NCI-H345 treated with DMSO at 0.1 percent for 48 hours (cell line): ENCODE measurements around the gene PIK3C2G.

ENCODE experiments used
- DNase-seq: peaks from one replicate; lab custom pipeline; 2025; ENCODE audit not compliant: unreplicated experiment; lab: John Stamatoyannopoulos, UW

PIK3C2G gene

GRCh38 chr12:18340186-18340585 lies 78.9 kb downstream of the PIK3C2G start:
- no peak for DNase-seq

DNA sequence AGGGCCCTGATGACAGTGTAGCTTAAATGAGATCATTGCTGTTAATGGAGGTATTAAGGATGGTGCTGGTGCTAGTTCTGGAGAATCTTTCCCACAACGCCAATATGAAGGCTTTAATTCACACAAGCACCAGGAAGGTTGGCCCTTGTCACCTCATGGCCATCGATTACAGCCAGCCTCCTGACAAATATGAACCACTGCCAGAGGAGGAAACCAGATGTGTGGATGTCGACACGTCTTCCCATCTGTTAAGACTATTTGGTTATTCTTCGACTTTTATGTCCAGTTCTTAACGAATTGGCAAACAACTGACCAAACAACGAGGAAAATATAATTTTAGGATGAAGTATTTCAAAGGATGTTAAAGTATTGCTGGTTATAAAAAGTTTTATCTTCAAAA lies 79.5 kb downstream of the PIK3C2G start:
- DNase-seq = no peak

DNA sequence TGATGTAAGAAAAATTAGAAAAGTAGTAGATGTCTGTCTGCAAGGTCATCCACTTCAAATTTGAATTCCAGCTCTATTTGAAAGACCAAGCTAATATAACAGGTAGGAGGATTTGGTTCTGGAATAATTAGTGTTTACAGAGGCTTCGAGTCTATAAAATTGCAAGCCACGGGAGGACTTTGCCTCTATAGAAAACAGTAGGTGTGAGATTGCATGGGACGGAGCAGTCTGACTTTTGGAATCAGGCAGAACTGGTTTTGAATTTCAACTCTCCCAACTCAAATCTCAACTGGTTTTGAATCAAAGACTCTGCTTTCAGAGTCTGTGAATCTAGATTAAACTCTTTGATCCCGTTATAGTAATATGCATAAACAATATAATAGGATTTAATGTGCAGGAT lies 82.4 kb downstream of the PIK3C2G start:
- no peak for DNase-seq

GRCh38 chr12:18345021-18345735 lies 83.9 kb downstream of the PIK3C2G start:
- DNase-seq = no peak

DNA sequence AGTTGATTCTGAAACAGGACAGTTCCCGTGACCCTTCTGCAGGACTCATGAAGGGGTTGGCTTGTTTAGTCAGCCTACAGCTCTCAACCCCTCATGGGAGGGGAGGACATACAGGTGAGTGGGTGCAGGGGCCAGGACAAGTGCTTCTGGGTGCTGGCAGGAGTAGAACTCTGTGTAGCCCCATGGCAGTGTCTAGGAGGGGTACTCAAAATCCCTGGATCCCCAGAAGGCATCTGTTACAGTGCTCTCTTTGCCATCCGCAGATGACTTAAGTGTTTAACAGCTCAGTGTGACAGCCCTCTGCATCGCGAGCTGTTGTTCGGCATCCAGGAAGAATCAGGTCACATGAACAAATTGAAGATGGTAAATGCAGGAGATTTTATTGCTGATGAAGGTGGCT lies 91.0 kb downstream of the PIK3C2G start:
- no peak for DNase-seq

DNA sequence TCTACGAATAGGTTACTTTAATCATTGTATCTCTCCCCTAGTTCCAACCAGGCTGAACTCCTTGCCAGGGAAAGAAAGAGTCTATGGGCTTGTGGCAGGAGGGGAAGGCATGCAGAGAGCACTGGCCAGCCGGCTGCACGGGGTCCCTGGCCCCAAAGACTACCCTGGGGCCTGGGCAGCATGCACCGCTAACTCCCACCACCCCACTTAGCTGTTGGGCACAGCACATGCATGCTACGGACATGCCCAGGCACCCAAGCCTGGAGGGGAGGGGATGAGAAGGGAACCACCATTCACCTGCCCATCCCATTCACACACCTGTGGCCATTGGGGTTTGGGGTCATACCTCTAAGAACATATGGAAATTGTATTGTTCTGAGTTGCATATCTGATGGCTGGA lies 94.1 kb downstream of the PIK3C2G start:
- no peak for DNase-seq

DNA sequence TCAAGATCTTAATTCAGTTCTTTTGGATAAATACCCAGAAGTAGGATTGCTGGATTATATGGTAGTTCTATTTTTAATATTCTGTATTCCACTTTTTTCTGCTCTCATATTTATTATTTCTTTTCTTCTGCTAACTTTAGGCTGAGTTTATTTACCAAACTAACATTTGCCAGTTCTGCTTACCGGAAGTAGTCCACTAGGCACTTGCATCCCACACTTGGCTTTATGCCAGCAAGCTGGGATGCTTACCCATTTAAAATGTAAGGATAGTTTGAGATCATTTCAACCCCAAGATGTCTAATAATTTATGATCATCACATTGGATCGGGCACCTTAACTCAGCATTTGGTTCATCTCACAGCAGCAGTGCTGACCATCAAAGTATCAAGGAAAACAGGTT lies 96.8 kb downstream of the PIK3C2G start:
- no peak for DNase-seq

- no peak for DNase-seq
These were observed 97.6 kb downstream of the PIK3C2G start for GRCh38 chr12:18358930-18359329.

- no peak for DNase-seq
These were observed 100.1 kb downstream of the PIK3C2G start for GRCh38 chr12:18361433-18361832.

DNA sequence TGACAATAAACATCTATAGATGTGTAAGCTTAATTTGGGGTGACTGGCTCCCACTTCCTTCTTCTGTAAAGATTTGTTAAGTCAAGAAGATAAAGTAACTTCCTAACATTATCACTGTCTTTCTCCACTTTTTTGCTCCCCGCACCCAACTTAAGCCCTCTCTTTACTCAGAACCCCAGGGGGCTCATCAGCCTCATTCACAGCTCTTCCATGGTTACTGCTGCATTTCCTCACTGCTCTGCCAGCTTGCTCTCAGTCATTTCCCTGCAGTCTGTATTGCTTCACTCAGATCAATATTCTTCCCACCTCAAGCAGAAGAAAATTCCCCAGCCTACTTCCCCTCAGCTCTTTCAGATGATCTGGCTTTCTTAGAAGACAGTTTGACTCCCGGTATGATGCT lies 102.0 kb downstream of the PIK3C2G start:
- DNase-seq = no peak

DNA sequence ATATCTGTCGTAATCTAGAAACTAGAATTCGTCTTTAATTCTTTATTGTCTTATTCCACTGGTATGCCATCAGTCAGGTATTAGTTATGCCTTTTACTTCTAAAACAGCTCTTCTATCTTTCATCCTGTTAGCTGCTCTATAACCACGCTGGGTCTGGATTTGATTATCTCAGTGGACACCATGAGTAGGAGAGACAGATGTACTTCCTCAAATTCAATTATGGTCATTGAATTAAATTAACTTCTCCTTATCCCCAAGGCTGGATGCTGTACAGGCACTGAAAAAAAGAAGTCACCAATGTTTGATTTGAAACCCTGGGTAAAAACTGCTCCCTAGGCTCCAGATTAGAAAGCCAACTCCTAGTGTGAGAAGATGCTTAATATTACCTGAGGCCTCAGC lies 107.3 kb downstream of the PIK3C2G start:
- DNase-seq = no peak

GRCh38 chr12:18373181-18373580 lies 111.9 kb downstream of the PIK3C2G start:
- DNase-seq = no peak

- no peak for DNase-seq
These were observed 113.8 kb downstream of the PIK3C2G start for GRCh38 chr12:18375131-18375530.

DNA sequence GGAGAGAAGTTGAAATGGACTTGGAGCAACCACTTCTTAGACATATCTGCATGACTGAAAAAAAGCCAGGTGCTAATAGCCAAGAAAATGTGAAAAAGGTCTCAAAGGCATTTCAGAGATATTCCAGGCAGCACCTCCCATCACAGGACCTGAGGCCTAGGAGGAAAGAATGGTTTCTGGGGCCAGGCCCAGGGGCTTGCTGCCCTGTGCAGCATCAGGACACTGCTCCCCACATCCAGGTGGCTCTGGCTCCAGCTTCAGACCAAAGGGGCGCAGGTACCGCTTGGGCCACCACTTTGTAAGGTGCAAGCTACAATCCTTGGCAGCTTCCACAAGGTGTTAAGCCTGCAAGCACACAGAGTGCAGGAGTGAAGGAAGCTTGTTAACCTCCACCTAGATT lies 114.3 kb downstream of the PIK3C2G start:
- DNase-seq = no peak

DNA sequence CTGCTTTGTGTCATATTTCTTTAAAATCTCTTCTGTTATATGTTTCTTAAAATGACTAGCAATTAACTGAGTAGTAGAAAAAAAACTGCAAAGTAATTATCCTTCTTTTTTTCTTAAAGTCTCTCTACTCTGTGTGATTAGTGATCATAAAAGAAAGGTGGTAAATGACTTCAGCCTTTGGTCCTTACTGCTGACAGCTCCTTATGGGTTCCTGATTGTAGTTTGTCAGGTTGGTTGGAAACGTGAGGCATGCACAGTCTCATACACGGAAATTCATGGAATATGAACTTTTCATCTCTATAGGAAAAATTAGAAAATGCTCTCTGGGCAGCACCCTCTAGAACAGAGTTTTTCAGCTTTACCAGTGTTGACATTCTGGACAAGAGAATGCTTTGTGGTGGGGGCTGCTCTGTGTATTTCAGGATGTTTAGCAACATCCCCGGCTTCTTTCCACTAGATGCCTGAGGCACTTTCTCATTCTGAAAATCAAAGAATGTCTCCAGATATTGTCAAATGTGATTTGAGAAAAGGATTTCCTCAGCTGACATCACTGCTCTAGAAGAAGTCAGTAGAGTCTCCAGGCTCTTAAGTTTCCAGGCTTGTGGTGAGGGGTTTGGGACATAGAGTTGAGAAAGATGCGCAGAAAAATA lies 121.0 kb downstream of the PIK3C2G start:
- DNase-seq = no peak

- no peak for DNase-seq
These were observed 121.9 kb downstream of the PIK3C2G start for GRCh38 chr12:18383203-18383602.

- no peak for DNase-seq
These were observed 126.4 kb downstream of the PIK3C2G start for GRCh38 chr12:18387706-18388105.

DNA sequence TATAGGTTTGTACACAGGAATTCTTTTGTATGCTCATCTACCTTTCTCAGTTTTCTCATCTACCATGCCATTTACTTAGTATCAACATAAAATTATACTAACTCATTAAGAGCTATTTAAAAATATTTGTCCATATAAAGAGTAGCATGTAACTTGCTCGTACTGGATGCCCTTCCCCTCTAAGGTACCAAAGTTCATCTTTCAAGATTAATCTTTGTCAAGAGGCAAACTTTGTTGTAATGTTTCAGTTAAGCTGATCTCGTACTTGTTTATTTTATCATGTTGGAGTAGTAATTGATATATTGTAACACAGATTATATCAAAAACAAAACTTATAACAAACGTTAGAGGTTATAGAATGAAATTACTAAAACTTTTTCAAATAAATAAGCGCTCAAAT lies 128.5 kb downstream of the PIK3C2G start:
- no peak for DNase-seq

- DNase-seq = no peak
These were observed 129.8 kb downstream of the PIK3C2G start for GRCh38 chr12:18391151-18391550.

GRCh38 chr12:18394742-18395141 lies 133.4 kb downstream of the PIK3C2G start:
- no peak for DNase-seq

- DNase-seq = no peak
These were observed 138.9 kb downstream of the PIK3C2G start for GRCh38 chr12:18400186-18400585.

DNA sequence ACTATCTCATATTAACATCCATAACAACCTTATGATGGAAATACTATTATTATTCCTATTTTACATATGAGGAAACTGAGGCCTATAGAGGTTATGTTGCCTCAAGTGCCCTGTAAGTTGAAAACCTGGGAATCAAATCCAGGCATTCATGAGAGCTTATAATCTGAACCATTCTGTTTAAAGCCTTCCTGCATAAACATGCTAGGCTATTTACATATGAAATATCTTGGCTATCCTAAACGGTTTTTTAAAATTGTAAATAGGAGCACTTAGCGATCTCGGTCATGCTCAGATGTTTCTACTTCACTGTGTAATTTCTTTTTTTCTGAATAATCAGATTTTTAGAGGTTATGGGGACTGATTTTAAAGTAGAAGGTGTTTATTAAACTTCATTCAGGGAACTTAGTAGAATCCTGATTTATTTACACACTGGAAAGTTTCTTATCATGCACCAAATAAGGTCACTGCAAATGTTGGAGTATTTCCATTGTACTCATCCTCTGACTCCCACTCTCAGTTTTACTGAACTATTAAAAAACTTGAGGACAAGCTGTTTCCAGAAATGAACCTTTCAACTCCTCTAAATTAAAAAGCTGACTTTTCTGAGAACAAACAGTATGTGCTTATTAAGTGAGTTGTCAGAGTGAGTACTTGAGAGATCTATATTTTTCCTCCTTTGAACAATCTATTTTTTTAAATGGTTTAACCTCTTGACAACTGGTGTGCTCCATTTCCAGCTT lies 141.7 kb downstream of the PIK3C2G start:
- DNase-seq = no peak
